HG02981 (cell line): ENCODE measurements around the gene LENG9.
"Not testable (repeated sequence)": the region's sequence is repeated elsewhere in the genome, so short reads cannot be mapped to it uniquely, and the experiment has no call there.

Experiments
- ATAC-seq: cut with Tn5 transposase; IDR thresholded peaks from one replicate; pipeline ENCODE4 v1.9.1; 2021; ENCODE audit warnings: mild to moderate bottlenecking, moderate library complexity; ENCODE audit not compliant: unreplicated experiment

LENG9 gene

GRCh38 chr19:54478677-54479266 is 15.2 kb upstream of the LENG9 start:
- ATAC-seq = no peak

- ATAC-seq = no peak
These were observed 14.1 kb upstream of the LENG9 start for GRCh38 chr19:54477650-54478049.

- no peak for ATAC-seq
These were observed 12.1 kb upstream of the LENG9 start for GRCh38 chr19:54475706-54476105.

- ATAC-seq = no peak
These were observed 10.4 kb upstream of the LENG9 start for GRCh38 chr19:54473892-54474372.

- no peak for ATAC-seq
These were observed 9.7 kb upstream of the LENG9 start, which contains the start of gene CDC42EP5 for GRCh38 chr19:54473071-54473891. Gene CDC42EP5 (minus strand): TSS chr19:54473296. CDS start chr19:54465547, 7,749 bp downstream.

- ATAC-seq = no peak
These were observed 7.6 kb upstream of the LENG9 start for GRCh38 chr19:54470991-54471782.

- ATAC-seq = no peak
These were observed 6.8 kb upstream of the LENG9 start for GRCh38 chr19:54470276-54470887.

GRCh38 chr19:54469496-54469934 is 5.9 kb upstream of the LENG9 start:
- ATAC-seq = no peak

GRCh38 chr19:54466110-54466480 is 2.5 kb upstream of the LENG9 start:
- ATAC-seq = not testable (repeated sequence)

GRCh38 chr19:54465426-54466109 is 2.0 kb upstream of the LENG9 start:
- ATAC-seq = no peak

GRCh38 chr19:54464630-54465425 is 1.2 kb upstream of the LENG9 start:
- ATAC-seq = peak; percentile 46

- ATAC-seq = peak; percentile 38
These were observed 559 bp upstream of the LENG9 start for GRCh38 chr19:54464044-54464629.

GRCh38 chr19:54462655-54463530 is 685 bp downstream of the LENG9 start:
- ATAC-seq = peak; percentile 4

GRCh38 chr19:54462047-54462654 is 1.4 kb downstream of the LENG9 start:
- ATAC-seq = no peak

GRCh38 chr19:54461613-54462012 is 2.0 kb downstream of the LENG9 start:
- no peak for ATAC-seq

- no peak for ATAC-seq
These were observed 2.4 kb downstream of the LENG9 start for GRCh38 chr19:54461210-54461609.

GRCh38 chr19:54460230-54461005 is 3.2 kb downstream of the LENG9 start:
- ATAC-seq = no peak
